Activated T-cell treated with anti-CD3 and anti-CD28 coated beads, Interleukin-2, amount 50 U/mL, for 4 hours (primary cell): ENCODE results near the gene HBP1. TPM values are rescaled to one million over a fixed set of nuclear protein-coding genes. Genes with fewer than 3 reads are reported as not detected.
A peak's percentile ranks its signal among the peaks of the same experiment; 100 is the strongest.
"Not testable (repeated sequence)": the region's sequence is repeated elsewhere in the genome, so short reads cannot be mapped to it uniquely, and the experiment has no call there.

Experiments
- ATAC-seq, 2 donors: fragments of 200-7000 bp; cut with Tn5 transposase; one replicate each; pipeline ENCODE4 v1.10.0; 2021
- DNase-seq: peaks from one replicate; pipeline ENCODE4 v3.0.0-alpha.2; 2020
- H3K27me3 Mint-ChIP-seq: one replicate; pipeline ENCODE4 v1.8.0; 2021; ENCODE audit warnings: low read depth, mixed read lengths
- H3K36me3 Mint-ChIP-seq: one replicate; pipeline ENCODE4 v1.8.0; 2022; ENCODE audit warnings: mixed read lengths; ENCODE audit not compliant: insufficient read depth
- H3K4me1 Mint-ChIP-seq: one replicate; pipeline ENCODE4 v1.8.0; 2021; ENCODE audit warnings: low read depth, mixed read lengths
- H3K4me3 Mint-ChIP-seq: one replicate; pipeline ENCODE4 v1.8.0; 2021; ENCODE audit warnings: mild to moderate bottlenecking, moderate library complexity, mixed read lengths
- H3K9me3 Mint-ChIP-seq: one replicate; pipeline ENCODE4 v1.8.0; 2021; ENCODE audit warnings: mixed read lengths
- total RNA-seq, 3 donors: library from RNA; stranded (reverse); gene quantifications; one replicate each; pipeline ENCODE4 v1.2.1, GENCODE V29; 2021

HBP1 gene
- 10 to 100 TPM; 10.1 to 18.5 (median 16.2) TPM for total RNA-seq

- H3K9me3 Mint-ChIP-seq = no peaks in the 10 kb centered on the region
- peaks cover 3% of the 10 kb centered on the region for H3K27me3 Mint-ChIP-seq
- ATAC-seq = peak; percentile 80 to 84
- DNase-seq = peak; percentile 96
- peaks cover 44% of the 10 kb centered on the region for H3K4me1 Mint-ChIP-seq
- H3K36me3 Mint-ChIP-seq = peaks cover under 1% of the 10 kb centered on the region
- H3K4me3 Mint-ChIP-seq = peak within 1 kb of the TSS; percentile 98
Observed at GRCh38 chr7:107168233-107169119, at the start of gene HBP1. Gene HBP1 (plus strand): TSS chr7:107169003. CDS start chr7:107179894, 10,891 bp downstream.

- Mint-ChIP-seq H3K4me3 (no peak overlapping the region), H3K27me3 (no peaks in the 10 kb centered on the region)
Observed at GRCh38 chr7:107119376-107120105, 49.3 kb upstream of the HBP1 start.

GRCh38 chr7:107122486-107122911 is 46.3 kb upstream of the HBP1 start:
- Mint-ChIP-seq H3K4me3 (no peak overlapping the region), H3K9me3 (no peaks in the 10 kb centered on the region), H3K36me3 (no peaks in the 10 kb centered on the region), H3K27me3 (no peaks in the 10 kb centered on the region), H3K4me1 (peaks cover 19% of the 10 kb centered on the region)
- no peak for ATAC-seq
- no peak for DNase-seq

More at GRCh38 chr7:107119376-107120105, 49.3 kb upstream of the HBP1 start:
- Mint-ChIP-seq H3K36me3 (no peaks in the 10 kb centered on the region), H3K4me1 (no peaks in the 10 kb centered on the region), H3K9me3 (no peaks in the 10 kb centered on the region)
- ATAC-seq = no peak
- DNase-seq = no peak

GRCh38 chr7:107123392-107123791 is 45.4 kb upstream of the HBP1 start:
- Mint-ChIP-seq H3K4me1 (peaks cover 22% of the 10 kb centered on the region), H3K4me3 (no peak overlapping the region), H3K27me3 (no peaks in the 10 kb centered on the region), H3K36me3 (no peaks in the 10 kb centered on the region), H3K9me3 (no peaks in the 10 kb centered on the region)
- DNase-seq = no peak
- ATAC-seq = no peak

GRCh38 chr7:107125475-107125874 is 43.3 kb upstream of the HBP1 start:
- ATAC-seq (no peak), DNase-seq (no peak)
- H3K36me3 Mint-ChIP-seq = no peaks in the 10 kb centered on the region
- peak overlapping the region; percentile 82 for H3K4me3 Mint-ChIP-seq
- peaks cover 22% of the 10 kb centered on the region for H3K4me1 Mint-ChIP-seq
- H3K9me3 Mint-ChIP-seq = no peaks in the 10 kb centered on the region
- H3K27me3 Mint-ChIP-seq = no peaks in the 10 kb centered on the region

GRCh38 chr7:107128217-107128616 is 40.6 kb upstream of the HBP1 start:
- Mint-ChIP-seq H3K36me3 (no peaks in the 10 kb centered on the region), H3K4me3 (no peak overlapping the region), H3K4me1 (peaks cover 22% of the 10 kb centered on the region), H3K9me3 (no peaks in the 10 kb centered on the region), H3K27me3 (no peaks in the 10 kb centered on the region)
- DNase-seq = no peak
- no peak for ATAC-seq

GRCh38 chr7:107128748-107129147 is 40.1 kb upstream of the HBP1 start:
- no peaks in the 10 kb centered on the region for H3K9me3 Mint-ChIP-seq
- no peaks in the 10 kb centered on the region for H3K27me3 Mint-ChIP-seq
- H3K36me3 Mint-ChIP-seq = no peaks in the 10 kb centered on the region
- no peak overlapping the region for H3K4me3 Mint-ChIP-seq
- ATAC-seq = no peak
- no peak for DNase-seq
- H3K4me1 Mint-ChIP-seq = peaks cover 22% of the 10 kb centered on the region

GRCh38 chr7:107130487-107131220 is 38.1 kb upstream of the HBP1 start:
- no peak for ATAC-seq
- DNase-seq = no peak
- Mint-ChIP-seq H3K36me3 (no peaks in the 10 kb centered on the region), H3K4me3 (no peak overlapping the region), H3K27me3 (no peaks in the 10 kb centered on the region), H3K4me1 (peaks cover 15% of the 10 kb centered on the region), H3K9me3 (no peaks in the 10 kb centered on the region)

GRCh38 chr7:107133396-107133795 is 35.4 kb upstream of the HBP1 start:
- no peak overlapping the region for H3K4me3 Mint-ChIP-seq
- ATAC-seq = no peak
- no peaks in the 10 kb centered on the region for H3K36me3 Mint-ChIP-seq
- DNase-seq = no peak
- H3K27me3 Mint-ChIP-seq = no peaks in the 10 kb centered on the region
- H3K4me1 Mint-ChIP-seq = no peaks in the 10 kb centered on the region
- H3K9me3 Mint-ChIP-seq = no peaks in the 10 kb centered on the region

GRCh38 chr7:107138696-107139420 is 29.9 kb upstream of the HBP1 start:
- H3K4me1 Mint-ChIP-seq = no peaks in the 10 kb centered on the region
- H3K36me3 Mint-ChIP-seq = no peaks in the 10 kb centered on the region
- no peaks in the 10 kb centered on the region for H3K27me3 Mint-ChIP-seq
- DNase-seq = no peak
- no peak overlapping the region for H3K4me3 Mint-ChIP-seq
- no peaks in the 10 kb centered on the region for H3K9me3 Mint-ChIP-seq
- no peak for ATAC-seq

- not testable (repeated sequence) for ATAC-seq, DNase-seq, H3K9me3 Mint-ChIP-seq, H3K4me1 Mint-ChIP-seq, H3K36me3 Mint-ChIP-seq, H3K27me3 Mint-ChIP-seq, H3K4me3 Mint-ChIP-seq
Observed at GRCh38 chr7:107143875-107144274, 24.9 kb upstream of the HBP1 start.

- H3K9me3 Mint-ChIP-seq = no peaks in the 10 kb centered on the region
- no peaks in the 10 kb centered on the region for H3K36me3 Mint-ChIP-seq
- no peak for DNase-seq
- no peak overlapping the region for H3K4me3 Mint-ChIP-seq
- no peaks in the 10 kb centered on the region for H3K27me3 Mint-ChIP-seq
- ATAC-seq = no peak
- H3K4me1 Mint-ChIP-seq = peaks cover 5% of the 10 kb centered on the region
Observed at GRCh38 chr7:107145067-107145838, 23.6 kb upstream of the HBP1 start.
